Measurements from ENCODE around the gene FNDC4.

- TF ChIP-seq CTCF (IDR thresholded peaks at IDR 0.05) (no peak), POLR2A (IDR thresholded peaks at IDR 0.05) (no peak)
These were observed 43.9 kb downstream of the FNDC4 start for GRCh38 chr2:27451095-27451494.
